WTC11 (cell line): ENCODE data around the gene NDUFV1. TPM values are rescaled to one million over a fixed set of nuclear protein-coding genes. Genes with fewer than 3 reads are reported as not detected.

ENCODE experiments used
- ATAC-seq: fragments of 200-7000 bp; cut with Tn5 transposase; 2 replicates; pipeline ENCODE4 v1.10.0; 2021; ENCODE audit warnings: mild to moderate bottlenecking, moderate library complexity
- CTCF ChIA-PET: fragments of 300-600 bp; sonication (Branson Sonifier 250); formaldehyde crosslinking; loops from one replicate; lab custom pipeline; 2021; ENCODE audit warnings: antibody characterized with exemption; lab: Charles Lee
- POLR2A ChIA-PET: fragments of 350-600 bp; sonication (Branson Sonifier 250); formaldehyde crosslinking; loops from one replicate; lab custom pipeline; 2021; ENCODE audit warnings: antibody characterized with exemption; lab: Charles Lee
- DNase-seq: peaks from one replicate; pipeline ENCODE4 v3.0.0; 2021; ENCODE audit warnings: low spot score
- H3K27ac Mint-ChIP-seq: 2 replicates; pipeline ENCODE4 v1.8.0; 2021; ENCODE audit warnings: mixed read lengths
- H3K27me3 Mint-ChIP-seq: 2 replicates; pipeline ENCODE4 v1.8.0; 2021; ENCODE audit warnings: low read depth, mild to moderate bottlenecking, moderate library complexity, mixed read lengths
- H3K36me3 Mint-ChIP-seq: 2 replicates; pipeline ENCODE4 v1.8.0; 2021; ENCODE audit warnings: mixed read lengths
- H3K4me1 Mint-ChIP-seq: 2 replicates; pipeline ENCODE4 v1.8.0; 2022; ENCODE audit warnings: mixed read lengths
- H3K4me3 Mint-ChIP-seq: 2 replicates; pipeline ENCODE4 v1.8.0; 2021; ENCODE audit warnings: mild to moderate bottlenecking, moderate library complexity, mixed read lengths
- H3K9me3 Mint-ChIP-seq: 2 replicates; pipeline ENCODE4 v1.8.0; 2021; ENCODE audit warnings: mixed read lengths
- ELF4 ChIP-seq: sonication (generic); formaldehyde crosslinking; IDR thresholded peaks from 2 replicates; pipeline ENCODE4 v1.8.1; 2022; ENCODE audit warnings: low read depth, mild to moderate bottlenecking, moderate library complexity, missing genetic modification reagents
- FOXP1 ChIP-seq: sonication (generic); formaldehyde crosslinking; IDR thresholded peaks from 2 replicates; pipeline ENCODE4 v1.8.0; 2022; ENCODE audit warnings: missing genetic modification reagents, mild to moderate bottlenecking, moderate library complexity, borderline replicate concordance
- IRF2 ChIP-seq: sonication (generic); formaldehyde crosslinking; IDR thresholded peaks from 2 replicates; pipeline ENCODE4 v1.8.0; 2022; ENCODE audit warnings: low read depth, missing genetic modification reagents, borderline replicate concordance
- KAT7 ChIP-seq: sonication (generic); formaldehyde crosslinking; IDR thresholded peaks from 2 replicates; pipeline ENCODE4 v1.8.1; 2023; ENCODE audit warnings: missing genetic modification reagents, mild to moderate bottlenecking, borderline replicate concordance
- RORB ChIP-seq: fragments of 250-450 bp; sonication (Bioruptor Pico); IDR thresholded peaks from 2 replicates; pipeline ENCODE4 v1.9.0; 2021; ENCODE audit warnings: mild to moderate bottlenecking
- SP1 ChIP-seq: sonication (generic); formaldehyde crosslinking; conservative IDR thresholded peaks from 2 replicates; pipeline ENCODE4 v1.8.1; 2022; ENCODE audit warnings: missing genetic modification reagents
- ZNF138 ChIP-seq: sonication (generic); formaldehyde crosslinking; conservative IDR thresholded peaks from 2 replicates; pipeline ENCODE4 v1.8.1; 2022; ENCODE audit warnings: mild to moderate bottlenecking, moderate library complexity, missing genetic modification reagents
- total RNA-seq: library from RNA; stranded (reverse); gene quantifications from 3 replicates; pipeline ENCODE4 v1.2.3, GENCODE V29; 2021
- TF ChIP-seq, protein P1 (sequence below): fragments of 250-450 bp; sonication (Bioruptor Pico); conservative IDR thresholded peaks from 2 replicates; pipeline ENCODE4 v1.9.0; 2021; ENCODE audit warnings: mild to moderate bottlenecking
- TF ChIP-seq, protein P2 (sequence below): sonication (generic); formaldehyde crosslinking; IDR thresholded peaks from 2 replicates; pipeline ENCODE4 v1.8.0; 2023; ENCODE audit warnings: mild to moderate bottlenecking, missing genetic modification reagents
- TF ChIP-seq, protein P3 (sequence below): sonication (generic); formaldehyde crosslinking; IDR thresholded peaks from 2 replicates; pipeline ENCODE4 v1.8.0; 2022; ENCODE audit warnings: mild to moderate bottlenecking, missing genetic modification reagents
- TF ChIP-seq, protein P4 (sequence below): fragments of 250-450 bp; sonication (Bioruptor Pico); IDR thresholded peaks from 2 replicates; pipeline ENCODE4 v1.9.0; 2021; ENCODE audit warnings: mild to moderate bottlenecking, borderline replicate concordance

Gene NDUFV1
- total RNA-seq, 1 experiment from 2014 or later: 231 TPM

DNA sequence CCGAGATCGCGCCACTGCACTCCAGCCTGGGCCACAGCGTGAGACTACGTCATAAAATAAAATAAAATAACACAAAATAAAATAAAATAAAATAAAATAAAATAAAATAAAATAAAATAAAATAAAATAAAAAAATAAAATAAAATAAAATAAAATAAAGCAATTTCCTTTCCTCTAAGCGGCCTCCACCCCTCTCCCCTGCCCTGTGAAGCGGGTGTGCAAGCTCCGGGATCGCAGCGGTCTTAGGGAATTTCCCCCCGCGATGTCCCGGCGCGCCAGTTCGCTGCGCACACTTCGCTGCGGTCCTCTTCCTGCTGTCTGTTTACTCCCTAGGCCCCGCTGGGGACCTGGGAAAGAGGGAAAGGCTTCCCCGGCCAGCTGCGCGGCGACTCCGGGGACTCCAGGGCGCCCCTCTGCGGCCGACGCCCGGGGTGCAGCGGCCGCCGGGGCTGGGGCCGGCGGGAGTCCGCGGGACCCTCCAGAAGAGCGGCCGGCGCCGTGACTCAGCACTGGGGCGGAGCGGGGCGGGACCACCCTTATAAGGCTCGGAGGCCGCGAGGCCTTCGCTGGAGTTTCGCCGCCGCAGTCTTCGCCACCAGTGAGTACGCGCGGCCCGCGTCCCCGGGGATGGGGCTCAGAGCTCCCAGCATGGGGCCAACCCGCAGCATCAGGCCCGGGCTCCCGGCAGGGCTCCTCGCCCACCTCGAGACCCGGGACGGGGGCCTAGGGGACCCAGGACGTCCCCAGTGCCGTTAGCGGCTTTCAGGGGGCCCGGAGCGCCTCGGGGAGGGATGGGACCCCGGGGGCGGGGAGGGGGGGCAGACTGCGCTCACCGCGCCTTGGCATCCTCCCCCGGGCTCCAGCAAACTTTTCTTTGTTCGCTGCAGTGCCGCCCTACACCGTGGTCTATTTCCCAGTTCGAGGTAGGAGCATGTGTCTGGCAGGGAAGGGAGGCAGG, 23.2 kb upstream of the NDUFV1 start, which contains the start of gene GSTP1 (continued):
- TF ChIP-seq, protein P1, sequence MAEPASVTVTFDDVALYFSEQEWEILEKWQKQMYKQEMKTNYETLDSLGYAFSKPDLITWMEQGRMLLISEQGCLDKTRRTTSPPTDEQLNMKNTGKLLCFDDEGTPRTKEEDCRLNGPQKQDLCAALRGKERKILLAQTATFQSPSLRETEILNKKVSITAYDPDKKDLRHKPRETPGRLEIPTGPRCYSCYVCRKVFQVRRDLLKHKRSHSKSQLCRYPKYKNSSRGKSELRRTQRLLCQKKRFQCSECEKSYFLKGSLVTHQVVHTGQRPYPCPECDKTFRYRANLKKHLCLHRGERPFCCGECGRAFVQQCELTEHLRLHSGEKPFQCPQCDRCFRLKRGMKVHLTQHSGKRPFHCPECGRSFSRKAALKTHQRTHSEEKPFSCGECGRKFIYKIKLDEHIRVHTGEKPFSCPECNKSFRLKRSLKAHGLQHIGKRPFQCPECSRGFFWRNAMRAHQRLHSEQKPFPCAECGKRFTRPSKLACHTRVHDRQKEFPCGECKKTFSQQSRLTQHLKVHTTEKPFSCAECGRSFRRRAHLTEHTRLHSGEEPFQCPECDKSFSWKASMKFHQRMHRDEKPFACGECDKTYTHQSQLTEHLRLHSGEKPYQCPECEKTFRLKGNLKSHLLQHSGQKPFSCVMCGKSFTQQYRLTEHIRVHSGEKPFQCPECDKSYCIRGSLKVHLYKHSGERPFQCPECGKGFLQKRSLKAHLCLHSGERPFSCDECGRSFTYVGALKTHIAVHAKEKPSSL (CRISPR knock-in tag): no peak
- TF ChIP-seq, all 79 proteins: peak for 25

DNA sequence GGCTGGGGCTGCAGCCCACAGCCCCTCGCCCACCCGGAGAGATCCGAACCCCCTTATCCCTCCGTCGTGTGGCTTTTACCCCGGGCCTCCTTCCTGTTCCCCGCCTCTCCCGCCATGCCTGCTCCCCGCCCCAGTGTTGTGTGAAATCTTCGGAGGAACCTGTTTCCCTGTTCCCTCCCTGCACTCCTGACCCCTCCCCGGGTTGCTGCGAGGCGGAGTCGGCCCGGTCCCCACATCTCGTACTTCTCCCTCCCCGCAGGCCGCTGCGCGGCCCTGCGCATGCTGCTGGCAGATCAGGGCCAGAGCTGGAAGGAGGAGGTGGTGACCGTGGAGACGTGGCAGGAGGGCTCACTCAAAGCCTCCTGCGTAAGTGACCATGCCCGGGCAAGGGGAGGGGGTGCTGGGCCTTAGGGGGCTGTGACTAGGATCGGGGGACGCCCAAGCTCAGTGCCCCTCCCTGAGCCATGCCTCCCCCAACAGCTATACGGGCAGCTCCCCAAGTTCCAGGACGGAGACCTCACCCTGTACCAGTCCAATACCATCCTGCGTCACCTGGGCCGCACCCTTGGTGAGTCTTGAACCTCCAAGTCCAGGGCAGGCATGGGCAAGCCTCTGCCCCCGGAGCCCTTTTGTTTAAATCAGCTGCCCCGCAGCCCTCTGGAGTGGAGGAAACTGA, 22.4 kb upstream of the NDUFV1 start:
- Mint-ChIP-seq H3K27ac (peak overlapping the region; percentile 87), H3K9me3 (no peaks in the 10 kb centered on the region), H3K4me3 (peak overlapping the region; percentile 78), H3K4me1 (peaks cover 50% of the 10 kb centered on the region), H3K36me3 (peaks cover 36% of the 10 kb centered on the region), H3K27me3 (no peaks in the 10 kb centered on the region; the same call in 1 of the 2 replicates)
- 0 out of 2 replicates have a peak, but pooled peaks have one; percentile 13 for TF ChIP-seq SP1 (CRISPR knock-in tag)
- no peak for TF ChIP-seq ZNF138 (CRISPR knock-in tag)
- TF ChIP-seq RORB (CRISPR knock-in tag): no peak
- no peak for TF ChIP-seq ELF4 (CRISPR knock-in tag)
- TF ChIP-seq, protein P2, sequence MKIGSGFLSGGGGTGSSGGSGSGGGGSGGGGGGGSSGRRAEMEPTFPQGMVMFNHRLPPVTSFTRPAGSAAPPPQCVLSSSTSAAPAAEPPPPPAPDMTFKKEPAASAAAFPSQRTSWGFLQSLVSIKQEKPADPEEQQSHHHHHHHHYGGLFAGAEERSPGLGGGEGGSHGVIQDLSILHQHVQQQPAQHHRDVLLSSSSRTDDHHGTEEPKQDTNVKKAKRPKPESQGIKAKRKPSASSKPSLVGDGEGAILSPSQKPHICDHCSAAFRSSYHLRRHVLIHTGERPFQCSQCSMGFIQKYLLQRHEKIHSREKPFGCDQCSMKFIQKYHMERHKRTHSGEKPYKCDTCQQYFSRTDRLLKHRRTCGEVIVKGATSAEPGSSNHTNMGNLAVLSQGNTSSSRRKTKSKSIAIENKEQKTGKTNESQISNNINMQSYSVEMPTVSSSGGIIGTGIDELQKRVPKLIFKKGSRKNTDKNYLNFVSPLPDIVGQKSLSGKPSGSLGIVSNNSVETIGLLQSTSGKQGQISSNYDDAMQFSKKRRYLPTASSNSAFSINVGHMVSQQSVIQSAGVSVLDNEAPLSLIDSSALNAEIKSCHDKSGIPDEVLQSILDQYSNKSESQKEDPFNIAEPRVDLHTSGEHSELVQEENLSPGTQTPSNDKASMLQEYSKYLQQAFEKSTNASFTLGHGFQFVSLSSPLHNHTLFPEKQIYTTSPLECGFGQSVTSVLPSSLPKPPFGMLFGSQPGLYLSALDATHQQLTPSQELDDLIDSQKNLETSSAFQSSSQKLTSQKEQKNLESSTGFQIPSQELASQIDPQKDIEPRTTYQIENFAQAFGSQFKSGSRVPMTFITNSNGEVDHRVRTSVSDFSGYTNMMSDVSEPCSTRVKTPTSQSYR (CRISPR knock-in tag): no peak
- TF ChIP-seq, protein P3, sequence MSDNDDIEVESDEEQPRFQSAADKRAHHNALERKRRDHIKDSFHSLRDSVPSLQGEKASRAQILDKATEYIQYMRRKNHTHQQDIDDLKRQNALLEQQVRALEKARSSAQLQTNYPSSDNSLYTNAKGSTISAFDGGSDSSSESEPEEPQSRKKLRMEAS (CRISPR knock-in tag): peak; percentile 39; the same call in 1 of the 2 replicates
- TF ChIP-seq, protein P4, sequence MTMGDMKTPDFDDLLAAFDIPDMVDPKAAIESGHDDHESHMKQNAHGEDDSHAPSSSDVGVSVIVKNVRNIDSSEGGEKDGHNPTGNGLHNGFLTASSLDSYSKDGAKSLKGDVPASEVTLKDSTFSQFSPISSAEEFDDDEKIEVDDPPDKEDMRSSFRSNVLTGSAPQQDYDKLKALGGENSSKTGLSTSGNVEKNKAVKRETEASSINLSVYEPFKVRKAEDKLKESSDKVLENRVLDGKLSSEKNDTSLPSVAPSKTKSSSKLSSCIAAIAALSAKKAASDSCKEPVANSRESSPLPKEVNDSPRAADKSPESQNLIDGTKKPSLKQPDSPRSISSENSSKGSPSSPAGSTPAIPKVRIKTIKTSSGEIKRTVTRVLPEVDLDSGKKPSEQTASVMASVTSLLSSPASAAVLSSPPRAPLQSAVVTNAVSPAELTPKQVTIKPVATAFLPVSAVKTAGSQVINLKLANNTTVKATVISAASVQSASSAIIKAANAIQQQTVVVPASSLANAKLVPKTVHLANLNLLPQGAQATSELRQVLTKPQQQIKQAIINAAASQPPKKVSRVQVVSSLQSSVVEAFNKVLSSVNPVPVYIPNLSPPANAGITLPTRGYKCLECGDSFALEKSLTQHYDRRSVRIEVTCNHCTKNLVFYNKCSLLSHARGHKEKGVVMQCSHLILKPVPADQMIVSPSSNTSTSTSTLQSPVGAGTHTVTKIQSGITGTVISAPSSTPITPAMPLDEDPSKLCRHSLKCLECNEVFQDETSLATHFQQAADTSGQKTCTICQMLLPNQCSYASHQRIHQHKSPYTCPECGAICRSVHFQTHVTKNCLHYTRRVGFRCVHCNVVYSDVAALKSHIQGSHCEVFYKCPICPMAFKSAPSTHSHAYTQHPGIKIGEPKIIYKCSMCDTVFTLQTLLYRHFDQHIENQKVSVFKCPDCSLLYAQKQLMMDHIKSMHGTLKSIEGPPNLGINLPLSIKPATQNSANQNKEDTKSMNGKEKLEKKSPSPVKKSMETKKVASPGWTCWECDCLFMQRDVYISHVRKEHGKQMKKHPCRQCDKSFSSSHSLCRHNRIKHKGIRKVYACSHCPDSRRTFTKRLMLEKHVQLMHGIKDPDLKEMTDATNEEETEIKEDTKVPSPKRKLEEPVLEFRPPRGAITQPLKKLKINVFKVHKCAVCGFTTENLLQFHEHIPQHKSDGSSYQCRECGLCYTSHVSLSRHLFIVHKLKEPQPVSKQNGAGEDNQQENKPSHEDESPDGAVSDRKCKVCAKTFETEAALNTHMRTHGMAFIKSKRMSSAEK (CRISPR knock-in tag): no peak
- TF ChIP-seq KAT7: 0 out of 2 replicates have a peak, but pooled peaks have one; percentile 8
- 0 out of 2 replicates have a peak, but pooled peaks have one; percentile 38 for TF ChIP-seq FOXP1 (CRISPR knock-in tag)
- TF ChIP-seq IRF2: no peak
- ChIA-PET POLR2A (interaction anchor here (1.7 kb wide), 1 partner anchor 11 kb away, joined by 4 read pairs; no protein-coding TSS in a partner anchor), CTCF (interaction anchor here (0.7 to 3.5 kb wide), 4 partner anchors 9 to 80 kb away, joined by 3 to 47 read pairs (median 13); no protein-coding TSS in a partner anchor)
- DNase-seq (peak; percentile 62), ATAC-seq (peak; percentile 8)
